Measurements from ENCODE around the gene TBC1D24. TPM values are rescaled to one million over a fixed set of nuclear protein-coding genes. Genes with fewer than 3 reads are reported as not detected.
"Not testable (repeated sequence)": the region's sequence is repeated elsewhere in the genome, so short reads cannot be mapped to it uniquely, and the experiment has no call there.

TBC1D24 gene
- 19.6 and 24.6 TPM in 2 replicates for total RNA-seq

DNA sequence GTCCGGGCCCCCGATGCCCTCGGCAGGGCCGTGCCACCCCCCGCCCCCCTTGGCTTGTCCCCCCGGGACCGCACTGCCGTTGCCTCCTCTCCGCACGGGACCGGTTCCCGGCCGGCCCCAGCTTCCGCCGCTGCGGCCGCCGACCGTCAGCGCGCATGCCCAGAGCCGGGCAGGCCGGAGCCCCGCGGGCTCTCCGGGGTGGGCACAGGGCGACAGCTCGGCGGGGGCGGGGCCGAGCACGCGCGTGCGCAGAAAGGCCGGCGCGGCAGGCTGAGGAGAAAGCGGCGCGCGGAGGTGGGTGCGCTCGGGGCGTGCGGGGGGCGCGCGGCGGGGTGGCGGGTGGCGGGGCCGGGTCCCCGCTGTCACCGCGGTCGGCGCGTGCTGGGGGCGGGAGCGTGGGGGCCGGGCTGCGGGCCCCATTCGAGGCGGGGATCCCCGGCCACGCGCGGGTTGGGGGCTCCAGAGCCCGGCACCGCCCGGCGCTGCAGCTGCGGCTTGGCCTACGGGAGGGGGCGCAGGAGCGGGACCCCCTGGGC lies at the start of gene TBC1D24:
Gene TBC1D24, plus strand, starts transcription at position 251 of the 536 bp plus-strand sequence. CDS start 21,022 bp downstream, outside the sequence.
- peak within 1 kb of the TSS; percentile 74 for H3K4me3 Mint-ChIP-seq
- H3K36me3 Mint-ChIP-seq (ENCODE audit: low read depth), result no peaks in the 10 kb centered on the region
- peaks cover 4% of the 10 kb centered on the region for H3K4me1 Mint-ChIP-seq (ENCODE audit: low read depth)
- intact Hi-C loops (cut with micrococcal nuclease), result loop anchor here (1.0 to 2.0 kb wide), 5 partner anchors 12 to 58 kb away; partner anchors contain the start of genes ATP6V0C, CCNF and TEDC2
- H3K27me3 Mint-ChIP-seq (ENCODE audit: insufficient read depth), result peaks cover 20% of the 10 kb centered on the region
- H3K9me3 Mint-ChIP-seq, result no peaks in the 10 kb centered on the region
- peak; percentile 79 for DNase-seq (ENCODE audit: low spot score)
- H3K27ac Mint-ChIP-seq, result peak within 1 kb of the TSS; percentile 34

DNA sequence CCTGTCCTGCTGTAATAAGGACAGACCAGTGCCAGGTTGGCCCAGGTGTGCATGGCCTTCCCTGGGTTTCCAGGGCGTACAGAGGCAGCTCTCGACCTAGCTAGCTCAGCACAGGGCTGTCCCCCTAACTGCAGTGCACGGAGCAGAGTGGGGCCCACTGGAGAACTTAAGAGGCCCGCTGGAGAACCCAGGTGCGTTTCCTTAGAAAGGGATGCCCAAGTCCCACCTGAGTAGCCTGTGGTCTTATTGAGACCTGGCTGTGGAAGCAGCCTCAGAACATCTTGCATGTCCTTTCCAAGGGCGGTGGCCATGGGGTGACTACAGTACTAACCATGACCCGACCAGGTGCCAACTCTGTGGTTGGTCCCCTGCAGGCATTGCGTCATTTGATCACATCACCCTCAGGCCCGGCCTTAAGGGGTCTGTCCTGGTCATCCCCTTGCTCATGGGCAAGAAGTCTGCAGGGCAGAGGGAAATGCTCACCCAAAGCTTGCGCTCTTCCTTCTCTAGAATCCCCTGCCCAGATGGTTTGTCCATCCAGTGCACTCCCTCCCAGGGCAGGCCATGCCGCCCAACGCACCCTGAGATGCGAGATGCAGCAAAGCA lies 49.0 kb upstream of the TBC1D24 start:
- Mint-ChIP-seq H3K4me3 (no peak overlapping the region), H3K27ac (no peak overlapping the region), H3K4me1 (ENCODE audit: low read depth) (peaks cover 26% of the 10 kb centered on the region), H3K9me3 (no peaks in the 10 kb centered on the region), H3K36me3 (ENCODE audit: low read depth) (peaks cover 8% of the 10 kb centered on the region), H3K27me3 (ENCODE audit: insufficient read depth) (peaks cover 1% of the 10 kb centered on the region)
- no peak for DNase-seq (ENCODE audit: low spot score)
- intact Hi-C loops (cut with micrococcal nuclease), result loop anchor here (10.0 kb wide), 1 partner anchor 231 kb away; the partner anchor contains the start of gene CASKIN1

DNA sequence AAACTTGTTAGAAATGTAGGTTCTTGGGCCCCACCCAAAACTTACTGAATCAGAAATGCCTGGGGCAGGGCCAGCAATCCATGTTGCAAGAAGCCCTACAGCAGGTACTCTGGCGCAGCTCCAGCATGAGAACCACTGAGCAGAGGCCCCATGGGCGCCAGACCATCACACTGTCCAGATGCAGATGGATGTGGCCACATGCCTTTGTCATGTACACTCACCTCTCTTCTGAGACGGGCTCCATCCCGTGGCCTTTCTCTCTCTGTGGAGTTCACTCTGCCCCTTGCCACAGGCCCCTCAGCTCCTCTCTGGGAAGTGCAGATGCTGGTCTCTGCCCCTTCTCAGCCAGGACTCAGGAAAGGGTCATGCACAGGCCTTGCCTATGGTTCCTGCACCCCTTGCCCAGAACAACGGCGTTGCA lies 48.0 kb upstream of the TBC1D24 start:
- no peak overlapping the region for H3K27ac Mint-ChIP-seq
- no peaks in the 10 kb centered on the region for H3K27me3 Mint-ChIP-seq (ENCODE audit: insufficient read depth)
- DNase-seq (ENCODE audit: low spot score), result no peak
- peaks cover 13% of the 10 kb centered on the region for H3K36me3 Mint-ChIP-seq (ENCODE audit: low read depth)
- H3K4me3 Mint-ChIP-seq, result peak overlapping the region; percentile 83
- H3K9me3 Mint-ChIP-seq, result no peaks in the 10 kb centered on the region
- peaks cover 27% of the 10 kb centered on the region for H3K4me1 Mint-ChIP-seq (ENCODE audit: low read depth)
- intact Hi-C loops (cut with micrococcal nuclease), result loop anchor here (10.0 kb wide), 1 partner anchor 232 kb away; the partner anchor contains the start of gene CASKIN1

DNA sequence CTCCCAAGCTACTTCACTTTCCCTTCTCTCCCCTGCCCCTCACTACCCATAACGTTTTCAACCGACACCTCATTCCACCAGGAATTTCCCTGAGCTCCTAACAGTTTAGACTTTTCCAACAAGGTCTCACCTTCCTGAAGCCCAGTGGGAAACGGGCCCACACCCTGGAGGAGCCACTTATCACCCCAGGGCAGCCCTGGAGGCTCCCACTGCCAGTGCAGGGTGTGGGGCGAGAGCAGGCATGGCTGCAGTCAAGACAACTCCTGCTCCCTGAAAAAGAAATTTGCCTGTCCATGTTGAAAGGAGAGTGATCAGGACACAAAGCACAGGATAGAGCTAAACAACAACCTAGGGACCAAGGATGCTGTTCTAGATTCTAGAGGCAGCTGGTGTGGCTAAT lies 47.4 kb upstream of the TBC1D24 start:
- DNase-seq (ENCODE audit: low spot score), result no peak
- intact Hi-C loops (cut with micrococcal nuclease), result loop anchor here (10.0 kb wide), 1 partner anchor 233 kb away; the partner anchor contains the start of gene CASKIN1
- Mint-ChIP-seq H3K4me3 (peak overlapping the region; percentile 83), H3K4me1 (ENCODE audit: low read depth) (peaks cover 27% of the 10 kb centered on the region), H3K36me3 (ENCODE audit: low read depth) (peaks cover 14% of the 10 kb centered on the region), H3K27me3 (ENCODE audit: insufficient read depth) (no peaks in the 10 kb centered on the region), H3K9me3 (no peaks in the 10 kb centered on the region), H3K27ac (peak overlapping the region; percentile 45)

DNA sequence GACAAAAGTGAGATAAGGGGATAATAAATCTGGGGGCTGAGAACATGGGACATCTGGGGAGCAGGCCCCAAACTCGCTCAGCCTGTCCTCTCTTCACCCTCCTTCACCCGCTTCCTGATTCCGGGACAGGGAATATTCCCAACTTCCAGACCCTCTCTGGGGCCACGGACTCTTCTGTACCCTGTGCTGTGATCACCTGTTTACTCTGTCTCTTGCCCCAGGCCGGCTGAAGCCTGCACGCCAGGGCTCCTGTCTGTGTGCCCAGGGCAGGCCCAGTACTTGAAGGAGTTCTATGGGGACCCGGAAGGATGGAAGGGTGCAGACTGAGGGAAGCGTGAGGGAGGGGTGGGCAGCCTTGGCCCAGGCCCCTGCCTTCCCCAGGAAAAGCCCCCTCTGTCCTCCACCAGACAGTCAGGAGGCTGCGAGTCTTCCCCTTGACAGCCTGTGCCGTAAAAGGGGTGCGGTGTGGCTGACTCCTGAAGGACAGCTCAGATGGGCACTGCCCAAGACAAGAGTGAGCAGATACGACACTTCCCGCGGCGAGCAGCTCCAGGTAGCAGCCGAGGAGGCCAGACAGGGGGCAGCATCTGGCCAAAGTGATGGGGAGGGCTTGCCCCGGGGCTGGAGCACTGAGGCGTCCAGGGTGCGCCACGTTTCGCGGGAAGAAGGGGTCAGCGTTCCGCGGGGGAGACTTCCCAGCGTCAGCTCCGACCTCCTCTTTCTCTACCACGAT lies 46.7 kb upstream of the TBC1D24 start:
- Mint-ChIP-seq H3K27ac (peak overlapping the region; percentile 49), H3K9me3 (no peaks in the 10 kb centered on the region), H3K27me3 (ENCODE audit: insufficient read depth) (no peaks in the 10 kb centered on the region), H3K4me1 (ENCODE audit: low read depth) (peaks cover 27% of the 10 kb centered on the region), H3K36me3 (ENCODE audit: low read depth) (peaks cover 19% of the 10 kb centered on the region), H3K4me3 (peak overlapping the region; percentile 83)
- intact Hi-C loops (cut with micrococcal nuclease), result loop anchor here (2.0 to 10.0 kb wide), 3 partner anchors 33 to 233 kb away; partner anchors contain the start of genes ABCA3, CASKIN1 and TEDC2
- DNase-seq (ENCODE audit: low spot score), result no peak

DNA sequence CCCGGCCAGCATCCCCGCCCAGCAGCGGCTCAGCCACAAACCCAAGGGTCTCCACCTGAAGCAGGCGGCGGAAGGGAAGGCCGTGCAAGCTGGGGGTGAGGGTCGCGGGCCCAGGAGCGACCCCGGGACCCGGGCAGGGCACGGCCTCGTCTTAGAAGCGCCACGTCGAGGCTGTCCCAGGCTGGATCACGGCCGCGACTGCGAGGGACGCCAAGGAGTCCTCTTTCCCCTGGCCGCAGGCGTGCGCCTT lies 46.2 kb upstream of the TBC1D24 start:
- no peaks in the 10 kb centered on the region for H3K9me3 Mint-ChIP-seq
- intact Hi-C loops (cut with micrococcal nuclease), result loop anchor here (1.0 to 10.0 kb wide), 8 partner anchors 32 to 273 kb away; partner anchors contain the start of genes ABCA3, CASKIN1, ECI1 and RNPS1
- H3K27me3 Mint-ChIP-seq (ENCODE audit: insufficient read depth), result no peaks in the 10 kb centered on the region
- peaks cover 27% of the 10 kb centered on the region for H3K4me1 Mint-ChIP-seq (ENCODE audit: low read depth)
- DNase-seq (ENCODE audit: low spot score), result no peak
- H3K27ac Mint-ChIP-seq, result peak overlapping the region; percentile 49
- H3K4me3 Mint-ChIP-seq, result peak overlapping the region; percentile 83
- peaks cover 22% of the 10 kb centered on the region for H3K36me3 Mint-ChIP-seq (ENCODE audit: low read depth)

DNA sequence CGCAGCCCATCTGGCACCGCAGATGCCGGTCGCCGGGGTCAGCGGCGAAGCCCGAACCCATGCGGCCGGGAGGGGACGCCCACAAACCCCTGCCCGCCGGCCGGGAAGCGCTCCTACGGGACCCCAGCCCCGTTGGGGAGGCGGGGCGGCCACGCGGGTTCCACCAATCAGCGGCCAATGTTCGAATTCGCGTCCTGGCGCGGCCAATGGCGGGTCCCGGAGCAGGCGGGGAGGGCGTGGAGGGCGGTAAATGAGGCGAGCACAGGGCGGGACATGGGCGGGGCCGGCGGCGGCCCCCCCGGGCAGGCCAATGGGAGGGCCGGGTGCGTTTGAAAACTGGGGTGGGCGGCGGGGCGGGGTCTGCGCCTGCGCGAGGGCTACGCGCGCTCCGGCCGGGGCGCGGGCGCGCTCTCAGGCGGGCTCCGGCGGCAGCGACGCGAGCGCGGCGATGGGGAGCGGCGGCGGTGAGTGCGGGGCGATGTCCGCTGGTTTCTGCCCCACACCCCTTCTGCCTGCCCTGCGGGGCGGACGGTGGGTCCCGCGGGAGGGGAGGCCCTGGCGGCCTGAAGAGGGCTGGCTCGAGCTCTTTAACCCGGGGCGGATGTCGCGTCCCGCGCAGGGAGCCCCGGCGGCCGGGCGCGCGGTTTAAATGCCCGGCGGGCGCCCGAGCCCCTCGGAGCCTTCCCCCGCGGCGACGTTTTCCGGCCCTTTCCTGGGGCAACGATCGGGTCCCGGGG lies 45.7 kb upstream of the TBC1D24 start, which contains the start of gene CCNF:
Gene CCNF, plus strand, starts transcription at position 414 of the 737 bp plus-strand sequence. Its CDS starts 35 bp downstream, at position 449.
- Mint-ChIP-seq H3K9me3 (no peaks in the 10 kb centered on the region), H3K27ac (peak within 1 kb of the TSS; percentile 88), H3K4me1 (ENCODE audit: low read depth) (peaks cover 27% of the 10 kb centered on the region), H3K36me3 (ENCODE audit: low read depth) (peaks cover 23% of the 10 kb centered on the region), H3K27me3 (ENCODE audit: insufficient read depth) (no peaks in the 10 kb centered on the region), H3K4me3 (peak within 1 kb of the TSS; percentile 99)
- DNase-seq (ENCODE audit: low spot score), result peak; percentile 95
- intact Hi-C loops (cut with micrococcal nuclease), result loop anchor here (1.0 to 10.0 kb wide), 8 partner anchors 32 to 274 kb away; partner anchors contain the start of genes ABCA3, CASKIN1, ECI1 and RNPS1

DNA sequence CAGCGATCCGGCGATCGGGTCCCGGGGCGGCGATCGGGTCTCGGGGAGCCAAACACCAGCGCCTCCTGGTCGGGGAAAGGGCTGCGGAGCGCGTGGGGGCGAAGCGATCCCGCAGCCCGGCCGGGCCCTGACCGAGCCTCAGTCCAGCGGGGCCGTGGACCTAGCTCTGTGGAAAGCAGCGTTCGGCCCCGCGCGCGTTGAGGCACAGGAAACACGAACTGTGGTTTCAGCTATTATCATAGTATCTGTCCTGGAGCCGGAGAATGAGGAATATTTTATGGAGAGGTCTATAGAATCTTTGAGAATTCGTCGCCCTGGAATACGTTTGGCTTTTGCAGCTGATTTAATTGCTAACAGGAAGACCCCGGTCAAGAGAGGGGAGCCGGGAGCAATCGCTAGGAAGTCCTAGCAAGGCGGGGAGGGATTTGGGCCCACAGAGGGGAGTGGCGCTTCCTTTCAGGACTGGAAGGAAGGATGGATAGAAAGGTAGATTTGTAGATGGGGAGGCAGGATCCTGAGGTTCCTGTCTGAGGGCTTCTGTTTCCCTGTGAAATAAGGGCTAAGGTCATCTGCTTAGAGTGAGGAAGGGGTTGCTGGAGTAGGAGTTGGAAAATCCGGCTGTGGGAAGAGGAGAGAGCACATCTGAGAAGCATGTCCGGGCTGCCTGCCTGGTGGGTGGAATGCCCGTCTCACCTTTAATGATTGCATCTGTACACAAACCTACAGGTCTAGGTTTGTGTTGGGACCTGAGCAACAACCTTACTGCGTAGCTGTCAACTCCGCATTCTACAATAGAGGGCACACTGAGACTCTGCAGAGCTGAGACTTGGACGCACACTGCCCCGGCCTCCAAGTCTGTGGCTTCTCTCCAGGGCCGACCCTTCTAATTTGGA lies 44.9 kb upstream of the TBC1D24 start:
- Mint-ChIP-seq H3K9me3 (no peaks in the 10 kb centered on the region), H3K27ac (peak overlapping the region; percentile 88), H3K4me3 (peak overlapping the region; percentile 99), H3K27me3 (ENCODE audit: insufficient read depth) (no peaks in the 10 kb centered on the region), H3K36me3 (ENCODE audit: low read depth) (peaks cover 26% of the 10 kb centered on the region), H3K4me1 (ENCODE audit: low read depth) (peaks cover 27% of the 10 kb centered on the region)
- intact Hi-C loops (cut with micrococcal nuclease), result loop anchor here (1.0 to 10.0 kb wide), 9 partner anchors 31 to 275 kb away; partner anchors contain the start of genes ABCA3, CASKIN1, ECI1 and RNPS1
- DNase-seq (ENCODE audit: low spot score), result no peak

DNA sequence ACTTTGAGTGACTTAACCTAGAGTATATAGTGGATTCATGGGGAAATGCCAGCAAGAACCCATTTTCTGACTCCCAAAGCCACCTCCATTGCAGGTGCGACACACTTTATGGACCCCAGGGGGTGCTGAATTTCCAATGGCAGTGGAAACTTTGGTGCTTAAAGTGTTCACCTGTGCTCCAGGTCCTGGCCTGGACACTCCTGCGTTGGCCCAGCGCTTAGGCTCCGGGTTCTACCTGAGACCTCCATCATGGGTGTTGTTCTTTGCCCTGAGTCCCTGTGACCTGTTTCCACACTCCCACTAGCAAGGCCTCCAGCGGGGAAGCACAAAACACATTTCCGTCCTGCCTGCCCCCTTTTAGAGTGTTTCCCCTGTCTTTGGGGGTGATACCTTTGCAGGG lies 42.6 kb upstream of the TBC1D24 start:
- intact Hi-C loops (cut with micrococcal nuclease), result no loop called here
- Mint-ChIP-seq H3K9me3 (no peaks in the 10 kb centered on the region), H3K4me3 (peak overlapping the region; percentile 30), H3K36me3 (ENCODE audit: low read depth) (peaks cover 42% of the 10 kb centered on the region), H3K27ac (no peak overlapping the region), H3K27me3 (ENCODE audit: insufficient read depth) (no peaks in the 10 kb centered on the region), H3K4me1 (ENCODE audit: low read depth) (peaks cover 27% of the 10 kb centered on the region)
- DNase-seq (ENCODE audit: low spot score), result no peak

DNA sequence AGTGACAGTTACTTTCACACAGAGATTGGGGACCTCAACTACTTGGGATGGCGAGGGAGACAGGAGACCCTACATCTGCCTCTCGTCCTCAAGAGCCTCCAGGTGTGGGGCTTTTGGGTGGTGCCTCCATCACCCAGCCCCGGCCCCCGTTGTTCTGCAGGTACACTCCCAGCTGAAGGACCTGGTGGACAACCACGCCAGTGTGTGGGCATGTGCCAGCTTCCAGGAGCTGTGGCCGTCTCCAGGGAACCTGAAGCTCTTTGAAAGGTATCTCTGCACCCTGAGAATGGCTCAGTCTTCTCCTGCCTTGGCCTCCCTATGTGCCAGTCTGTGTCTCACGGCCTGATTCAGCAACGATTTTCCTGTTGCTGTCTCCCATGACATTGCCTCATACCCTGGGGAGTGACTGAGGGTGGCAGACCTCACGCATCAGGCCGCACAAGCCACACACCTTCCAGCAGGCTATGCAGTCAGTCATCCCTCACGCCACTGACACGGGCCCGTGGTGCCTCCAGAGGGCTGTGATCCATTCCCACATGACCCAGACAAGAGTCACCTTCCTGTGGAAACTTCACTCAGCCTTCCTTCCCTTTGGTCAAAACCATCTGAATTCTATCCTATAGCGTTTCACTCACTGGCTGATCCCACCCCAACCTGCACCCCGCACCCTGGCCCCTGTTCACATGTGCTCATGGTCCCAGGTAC lies 42.0 kb upstream of the TBC1D24 start:
- H3K4me1 Mint-ChIP-seq (ENCODE audit: low read depth), result peaks cover 21% of the 10 kb centered on the region
- no peak for DNase-seq (ENCODE audit: low spot score)
- H3K36me3 Mint-ChIP-seq (ENCODE audit: low read depth), result peaks cover 44% of the 10 kb centered on the region
- H3K4me3 Mint-ChIP-seq, result no peak overlapping the region
- peak overlapping the region; percentile 44 for H3K27ac Mint-ChIP-seq
- no peaks in the 10 kb centered on the region for H3K27me3 Mint-ChIP-seq (ENCODE audit: insufficient read depth)
- no peaks in the 10 kb centered on the region for H3K9me3 Mint-ChIP-seq
- intact Hi-C loops (cut with micrococcal nuclease), result no loop called here

DNA sequence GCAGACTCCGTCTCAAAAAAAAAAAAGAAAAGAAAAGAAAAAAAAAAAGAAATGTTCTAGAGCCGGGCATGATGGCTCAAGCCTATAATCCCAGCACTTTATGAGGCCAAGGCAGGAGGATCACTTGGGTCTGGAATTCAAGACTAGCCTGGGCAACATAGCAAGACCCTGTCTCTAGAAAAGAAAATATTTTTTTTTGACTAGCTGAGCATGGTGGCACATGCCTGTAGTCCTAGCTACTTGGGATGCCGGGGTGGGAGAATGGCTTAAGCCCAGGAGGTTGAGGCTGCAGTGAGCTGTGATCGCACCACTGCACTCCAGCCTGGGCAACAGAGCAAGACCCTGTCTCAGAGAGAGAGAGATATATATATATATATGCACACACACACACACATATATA lies 39.7 kb upstream of the TBC1D24 start:
- intact Hi-C loops (cut with micrococcal nuclease); DNase-seq (ENCODE audit: low spot score); H3K27me3 Mint-ChIP-seq (ENCODE audit: insufficient read depth); H3K4me3 Mint-ChIP-seq; H3K9me3 Mint-ChIP-seq; H3K27ac Mint-ChIP-seq: not testable (repeated sequence)
- Mint-ChIP-seq H3K36me3 (ENCODE audit: low read depth) (peaks cover 55% of the 10 kb centered on the region), H3K4me1 (ENCODE audit: low read depth) (peaks cover 13% of the 10 kb centered on the region)

All from activated T-helper 1 cell treated with anti-CD3 and anti-CD28 coated beads, Interleukin-12 subunit alpha, Interleukin-12 subunit beta, Interleukin-2, Interleukin-4 antibody, amounts not matched to agents 30 ng/mL and 10 ng/mL and 1 ng/mL, durations not matched to agents 14 hours and 24 hours and 36 hours (primary cell).